Measurements from ENCODE around the gene DTD1.

DNA sequence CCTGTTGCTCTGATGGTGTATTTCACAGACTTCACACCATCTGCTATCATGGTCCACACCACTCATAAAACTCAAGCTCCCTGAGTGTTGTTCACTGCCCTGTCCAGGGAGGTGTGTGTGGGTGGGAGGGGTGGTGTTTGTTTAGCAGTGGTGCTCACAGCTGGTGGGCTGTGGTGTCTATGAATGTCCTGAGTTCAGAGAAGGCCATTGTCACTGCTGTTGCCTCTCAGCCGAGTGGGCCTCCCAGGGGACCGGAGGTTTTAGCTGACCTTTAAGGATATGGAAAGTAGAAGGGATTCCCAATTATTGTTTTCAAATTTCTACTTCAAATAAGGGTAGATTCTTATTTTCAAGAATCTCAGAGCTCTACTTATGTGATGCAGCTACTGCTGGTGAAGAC is 45.6 kb downstream of the DTD1 start:
- TF ChIP-seq EZH2 (IDR thresholded peaks at IDR 0.05; ENCODE audit: low read depth), result no peak
- TF ChIP-seq, protein P1, sequence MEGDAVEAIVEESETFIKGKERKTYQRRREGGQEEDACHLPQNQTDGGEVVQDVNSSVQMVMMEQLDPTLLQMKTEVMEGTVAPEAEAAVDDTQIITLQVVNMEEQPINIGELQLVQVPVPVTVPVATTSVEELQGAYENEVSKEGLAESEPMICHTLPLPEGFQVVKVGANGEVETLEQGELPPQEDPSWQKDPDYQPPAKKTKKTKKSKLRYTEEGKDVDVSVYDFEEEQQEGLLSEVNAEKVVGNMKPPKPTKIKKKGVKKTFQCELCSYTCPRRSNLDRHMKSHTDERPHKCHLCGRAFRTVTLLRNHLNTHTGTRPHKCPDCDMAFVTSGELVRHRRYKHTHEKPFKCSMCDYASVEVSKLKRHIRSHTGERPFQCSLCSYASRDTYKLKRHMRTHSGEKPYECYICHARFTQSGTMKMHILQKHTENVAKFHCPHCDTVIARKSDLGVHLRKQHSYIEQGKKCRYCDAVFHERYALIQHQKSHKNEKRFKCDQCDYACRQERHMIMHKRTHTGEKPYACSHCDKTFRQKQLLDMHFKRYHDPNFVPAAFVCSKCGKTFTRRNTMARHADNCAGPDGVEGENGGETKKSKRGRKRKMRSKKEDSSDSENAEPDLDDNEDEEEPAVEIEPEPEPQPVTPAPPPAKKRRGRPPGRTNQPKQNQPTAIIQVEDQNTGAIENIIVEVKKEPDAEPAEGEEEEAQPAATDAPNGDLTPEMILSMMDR (conservative IDR thresholded peaks at IDR 0.05), result no peak

All from PC-9 (cell line).